SU-DHL-6 (cell line): ENCODE measurements around the gene PLXDC2.
"Not testable (repeated sequence)": the region's sequence is repeated elsewhere in the genome, so short reads cannot be mapped to it uniquely, and the experiment has no call there.

Experiments used
- H2AFZ ChIP-seq: fragments of 200-600 bp; sonication (generic); 2 replicates; pipeline ENCODE4 v1.6.1; 2014; ENCODE audit warnings: low read depth, mild to moderate bottlenecking, moderate library complexity, mixed read lengths, antibody characterized with exemption, low read length; ENCODE audit not compliant: severe bottlenecking
- H3F3A ChIP-seq: fragments of 200-600 bp; shearing (Covaris generic); 2 replicates; pipeline ENCODE4 v1.6.0; 2016; ENCODE audit warnings: antibody characterized with exemption, mild to moderate bottlenecking; ENCODE audit not compliant: insufficient read depth
- H3K27ac ChIP-seq: fragments of 200-600 bp; sonication (generic); 2 replicates; pipeline ENCODE4 v1.5.1; 2016; ENCODE audit warnings: low read depth, mild to moderate bottlenecking, low read length, moderate library complexity, mixed read lengths
- H3K27me3 ChIP-seq: fragments of 200-600 bp; sonication (generic), shearing (Covaris generic); 2 replicates; pipeline ENCODE4 v1.6.0; 2014; ENCODE audit warnings: mild to moderate bottlenecking, low read length
- H3K36me3 ChIP-seq: fragments of 200-600 bp; sonication (generic); 2 replicates; pipeline ENCODE4 v1.6.1; 2014; ENCODE audit warnings: mild to moderate bottlenecking, low read length, mixed read lengths
- H3K4me2 ChIP-seq: fragments of 300-600, 200-600 bp; shearing (Covaris generic), sonication (generic); 2 replicates; pipeline ENCODE4 v1.6.0; 2014; ENCODE audit warnings: low read length, low read depth, mild to moderate bottlenecking; ENCODE audit not compliant: poor library complexity, severe bottlenecking
- H3K4me3 ChIP-seq: fragments of 200-600 bp; sonication (generic); 2 replicates; pipeline ENCODE4 v1.5.1; 2014; ENCODE audit warnings: antibody characterized with exemption, low read length, mild to moderate bottlenecking, mixed read lengths; ENCODE audit not compliant: insufficient read depth, poor library complexity, severe bottlenecking
- H3K79me2 ChIP-seq: fragments of 200-600 bp; sonication (generic); 2 replicates; pipeline ENCODE4 v1.6.1; 2014; ENCODE audit warnings: mild to moderate bottlenecking, low read length, moderate library complexity; ENCODE audit not compliant: insufficient read depth
- H3K9ac ChIP-seq: fragments of 200-600 bp; sonication (generic); 2 replicates; pipeline ENCODE4 v1.7.0; 2014; ENCODE audit warnings: mild to moderate bottlenecking, low read length
- H3K9me2 ChIP-seq: fragments of 200-600 bp; sonication (generic); replicated peaks from 2 replicates; pipeline ENCODE4 v1.6.1; 2014; ENCODE audit warnings: low read length; ENCODE audit not compliant: insufficient read depth
- H3K9me3 ChIP-seq: fragments of 200-600 bp; sonication (generic); 2 replicates; pipeline ENCODE4 v1.6.1; 2014; ENCODE audit warnings: low read length, mixed read lengths; ENCODE audit not compliant: insufficient read depth
- H4K20me1 ChIP-seq: fragments of 200-600 bp; sonication (generic); 2 replicates; pipeline ENCODE4 v1.6.1; 2014; ENCODE audit warnings: low read depth, mild to moderate bottlenecking, antibody characterized with exemption, low read length, moderate library complexity, mixed read lengths
- EZH2phosphoT487 ChIP-seq: fragments of 200-600 bp; sonication (generic), shearing (Covaris generic); conservative IDR thresholded peaks from 2 replicates; pipeline ENCODE4 v1.6.1; 2018; ENCODE audit warnings: mild to moderate bottlenecking, antibody characterized with exemption, low read length, moderate library complexity, mixed read lengths
- TF ChIP-seq, protein P1 (sequence below): fragments of 200-600 bp; sonication (generic); IDR thresholded peaks from one replicate; pipeline ENCODE4 v1.5.1; 2017; ENCODE audit warnings: antibody characterized with exemption, mild to moderate bottlenecking, low read length, moderate library complexity; ENCODE audit not compliant: insufficient read depth, poor library complexity, severe bottlenecking

Gene PLXDC2

DNA sequence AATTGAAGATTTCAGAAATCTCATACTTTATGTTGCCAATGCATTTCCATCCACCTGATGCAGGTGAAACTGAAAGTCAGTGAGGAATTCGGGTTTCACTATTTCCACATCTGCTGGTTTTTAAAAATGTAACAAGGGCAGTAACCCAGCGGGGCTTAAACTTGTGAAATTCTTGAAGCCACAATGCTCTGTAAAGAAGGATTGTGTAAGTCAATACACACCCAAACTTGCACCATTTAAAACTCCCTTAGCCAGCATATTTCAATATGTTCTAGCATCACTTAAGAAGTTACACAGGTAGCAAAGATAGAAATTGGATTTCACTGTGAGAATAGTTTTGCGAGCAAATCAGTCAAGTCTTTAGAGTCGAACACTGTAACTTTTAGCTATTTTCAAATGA is 386.1 kb downstream of the PLXDC2 start:
- Histone ChIP-seq H3K36me3 (no peaks in the 10 kb centered on the region), H3K4me2 (no peak overlapping the region), H3F3A (no peaks in the 10 kb centered on the region), H4K20me1 (no peaks in the 10 kb centered on the region), H3K27me3 (no peaks in the 10 kb centered on the region), H3K9ac (no peak overlapping the region), H3K9me2 (no peaks in the 10 kb centered on the region), H3K27ac (no peak overlapping the region), H3K9me3 (no peaks in the 10 kb centered on the region), H3K4me3 (no peak overlapping the region), H2AFZ (no peak overlapping the region), H3K79me2 (no peaks in the 10 kb centered on the region)
- no peak for TF ChIP-seq EZH2phosphoT487
- TF ChIP-seq, protein P1, sequence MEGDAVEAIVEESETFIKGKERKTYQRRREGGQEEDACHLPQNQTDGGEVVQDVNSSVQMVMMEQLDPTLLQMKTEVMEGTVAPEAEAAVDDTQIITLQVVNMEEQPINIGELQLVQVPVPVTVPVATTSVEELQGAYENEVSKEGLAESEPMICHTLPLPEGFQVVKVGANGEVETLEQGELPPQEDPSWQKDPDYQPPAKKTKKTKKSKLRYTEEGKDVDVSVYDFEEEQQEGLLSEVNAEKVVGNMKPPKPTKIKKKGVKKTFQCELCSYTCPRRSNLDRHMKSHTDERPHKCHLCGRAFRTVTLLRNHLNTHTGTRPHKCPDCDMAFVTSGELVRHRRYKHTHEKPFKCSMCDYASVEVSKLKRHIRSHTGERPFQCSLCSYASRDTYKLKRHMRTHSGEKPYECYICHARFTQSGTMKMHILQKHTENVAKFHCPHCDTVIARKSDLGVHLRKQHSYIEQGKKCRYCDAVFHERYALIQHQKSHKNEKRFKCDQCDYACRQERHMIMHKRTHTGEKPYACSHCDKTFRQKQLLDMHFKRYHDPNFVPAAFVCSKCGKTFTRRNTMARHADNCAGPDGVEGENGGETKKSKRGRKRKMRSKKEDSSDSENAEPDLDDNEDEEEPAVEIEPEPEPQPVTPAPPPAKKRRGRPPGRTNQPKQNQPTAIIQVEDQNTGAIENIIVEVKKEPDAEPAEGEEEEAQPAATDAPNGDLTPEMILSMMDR: no peak

DNA sequence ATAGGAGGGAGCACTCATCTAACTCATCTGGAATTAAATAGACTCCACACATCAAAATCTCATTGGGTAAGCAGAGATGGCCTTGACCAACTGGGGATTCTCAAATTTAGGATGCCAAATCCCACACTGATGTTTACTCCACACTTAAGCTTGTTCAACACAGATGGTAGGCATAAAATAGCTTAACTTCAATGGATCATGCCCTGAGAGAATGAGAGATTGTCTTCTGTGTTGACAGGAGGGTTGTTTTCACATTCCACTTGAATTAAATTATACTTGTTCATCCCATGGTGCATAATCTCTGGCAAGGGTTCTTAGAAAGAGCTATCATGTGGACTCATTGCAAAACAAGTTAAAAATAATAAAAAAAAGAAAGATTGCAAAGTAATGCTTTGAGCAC is 391.4 kb downstream of the PLXDC2 start:
- no peaks in the 10 kb centered on the region for H3K9me2 ChIP-seq
- H3K27ac ChIP-seq: no peak overlapping the region
- no peaks in the 10 kb centered on the region for H4K20me1 ChIP-seq
- H3K36me3 ChIP-seq: no peaks in the 10 kb centered on the region
- TF ChIP-seq, protein P1: no peak
- TF ChIP-seq EZH2phosphoT487: no peak
- H3K79me2 ChIP-seq: no peaks in the 10 kb centered on the region
- no peaks in the 10 kb centered on the region for H3K9me3 ChIP-seq
- no peak overlapping the region for H2AFZ ChIP-seq
- H3K9ac ChIP-seq: no peak overlapping the region
- no peaks in the 10 kb centered on the region for H3F3A ChIP-seq
- H3K27me3 ChIP-seq: no peaks in the 10 kb centered on the region
- no peak overlapping the region for H3K4me3 ChIP-seq
- no peak overlapping the region for H3K4me2 ChIP-seq

DNA sequence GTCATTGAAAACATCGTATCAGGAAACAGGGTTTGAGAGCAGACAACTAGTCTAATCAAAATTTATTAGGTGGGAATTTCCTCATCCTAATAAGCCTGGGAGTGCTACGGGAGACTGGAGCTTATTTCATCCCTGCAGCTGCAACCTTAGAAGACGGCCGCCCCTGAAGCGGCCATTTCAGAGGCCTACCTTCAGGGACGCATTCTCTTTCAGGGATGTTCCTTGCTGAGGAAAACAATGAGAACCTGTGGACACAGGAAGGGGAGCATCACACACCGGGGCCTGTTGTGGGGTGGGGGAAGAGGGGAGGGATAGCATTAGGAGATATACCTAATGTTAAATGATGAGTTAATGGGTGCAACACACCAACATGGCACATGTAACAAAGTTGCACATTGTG is 392.9 kb downstream of the PLXDC2 start:
- not testable (repeated sequence) for H2AFZ ChIP-seq, H3K9me3 ChIP-seq, H3K4me2 ChIP-seq, H3K79me2 ChIP-seq, H3K9me2 ChIP-seq, H3K9ac ChIP-seq, H3K27ac ChIP-seq, H4K20me1 ChIP-seq, H3K4me3 ChIP-seq, H3F3A ChIP-seq, H3K36me3 ChIP-seq, H3K27me3 ChIP-seq

DNA sequence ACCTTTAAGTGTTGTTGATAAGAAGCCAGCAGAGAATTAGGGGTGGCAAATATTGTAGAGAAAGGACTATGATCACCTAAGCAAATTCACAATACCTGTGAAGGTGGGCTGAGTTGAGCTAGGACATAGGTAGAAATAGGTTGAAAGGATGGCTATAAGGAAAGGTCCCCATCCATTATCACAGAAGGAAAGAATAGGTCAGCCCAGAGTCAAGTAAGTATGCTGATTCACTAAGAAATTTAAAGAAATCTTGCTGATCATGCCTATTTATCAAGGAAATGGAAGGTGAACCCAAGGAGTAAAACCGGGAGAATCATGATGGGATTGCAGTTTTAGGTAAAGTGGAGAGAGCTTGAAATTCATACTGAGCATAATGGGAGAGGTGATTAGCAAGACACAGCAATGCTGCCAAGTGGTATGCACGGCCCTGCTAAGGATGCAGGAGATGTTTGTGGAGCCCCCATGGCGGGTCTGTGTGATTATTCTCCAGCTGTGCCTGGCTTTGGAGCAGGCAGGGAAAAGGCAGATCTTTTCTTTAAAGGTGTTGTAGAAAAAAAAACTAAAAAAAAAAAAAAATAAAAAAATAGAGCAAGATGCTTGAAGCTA is 399.4 kb downstream of the PLXDC2 start:
- no peak for TF ChIP-seq EZH2phosphoT487
- TF ChIP-seq, protein P1: no peak
- H3F3A ChIP-seq: no peaks in the 10 kb centered on the region
- H3K9me3 ChIP-seq: no peaks in the 10 kb centered on the region
- no peak overlapping the region for H2AFZ ChIP-seq
- no peaks in the 10 kb centered on the region for H3K36me3 ChIP-seq
- no peak overlapping the region for H3K4me2 ChIP-seq
- H4K20me1 ChIP-seq: no peaks in the 10 kb centered on the region
- no peaks in the 10 kb centered on the region for H3K79me2 ChIP-seq
- no peaks in the 10 kb centered on the region for H3K27me3 ChIP-seq
- H3K27ac ChIP-seq: no peak overlapping the region
- H3K4me3 ChIP-seq: no peak overlapping the region
- no peaks in the 10 kb centered on the region for H3K9me2 ChIP-seq
- no peak overlapping the region for H3K9ac ChIP-seq
